ENCODE data around the gene IZUMO2. TPM values are rescaled to one million over a fixed set of nuclear protein-coding genes. Genes with fewer than 3 reads are reported as not detected.

The IZUMO2 gene
- polyA plus RNA-seq, 1 of the 3 experiments (the other 2 are of a cell fraction) = not detected

DNA sequence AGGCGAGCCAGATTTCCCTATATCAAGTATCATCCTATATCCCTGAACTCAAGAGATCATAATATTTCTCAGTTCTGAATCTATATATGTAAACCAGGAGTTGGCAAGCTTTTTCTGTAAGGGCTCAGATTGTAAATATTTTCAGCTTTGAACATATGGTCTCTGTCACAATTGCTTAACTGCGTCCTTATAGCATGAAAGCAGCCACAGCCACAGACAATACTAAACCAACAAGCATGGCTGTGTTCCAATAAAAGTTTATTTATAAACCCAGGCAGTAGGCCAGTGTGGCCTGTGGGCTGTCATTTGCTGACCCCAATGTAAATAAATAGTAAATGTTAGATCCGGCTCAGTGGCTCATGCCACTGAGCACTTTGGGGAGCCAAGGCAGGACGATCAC lies 28.1 kb upstream of the IZUMO2 start (continued):
- TF ChIP-seq, protein P1, sequence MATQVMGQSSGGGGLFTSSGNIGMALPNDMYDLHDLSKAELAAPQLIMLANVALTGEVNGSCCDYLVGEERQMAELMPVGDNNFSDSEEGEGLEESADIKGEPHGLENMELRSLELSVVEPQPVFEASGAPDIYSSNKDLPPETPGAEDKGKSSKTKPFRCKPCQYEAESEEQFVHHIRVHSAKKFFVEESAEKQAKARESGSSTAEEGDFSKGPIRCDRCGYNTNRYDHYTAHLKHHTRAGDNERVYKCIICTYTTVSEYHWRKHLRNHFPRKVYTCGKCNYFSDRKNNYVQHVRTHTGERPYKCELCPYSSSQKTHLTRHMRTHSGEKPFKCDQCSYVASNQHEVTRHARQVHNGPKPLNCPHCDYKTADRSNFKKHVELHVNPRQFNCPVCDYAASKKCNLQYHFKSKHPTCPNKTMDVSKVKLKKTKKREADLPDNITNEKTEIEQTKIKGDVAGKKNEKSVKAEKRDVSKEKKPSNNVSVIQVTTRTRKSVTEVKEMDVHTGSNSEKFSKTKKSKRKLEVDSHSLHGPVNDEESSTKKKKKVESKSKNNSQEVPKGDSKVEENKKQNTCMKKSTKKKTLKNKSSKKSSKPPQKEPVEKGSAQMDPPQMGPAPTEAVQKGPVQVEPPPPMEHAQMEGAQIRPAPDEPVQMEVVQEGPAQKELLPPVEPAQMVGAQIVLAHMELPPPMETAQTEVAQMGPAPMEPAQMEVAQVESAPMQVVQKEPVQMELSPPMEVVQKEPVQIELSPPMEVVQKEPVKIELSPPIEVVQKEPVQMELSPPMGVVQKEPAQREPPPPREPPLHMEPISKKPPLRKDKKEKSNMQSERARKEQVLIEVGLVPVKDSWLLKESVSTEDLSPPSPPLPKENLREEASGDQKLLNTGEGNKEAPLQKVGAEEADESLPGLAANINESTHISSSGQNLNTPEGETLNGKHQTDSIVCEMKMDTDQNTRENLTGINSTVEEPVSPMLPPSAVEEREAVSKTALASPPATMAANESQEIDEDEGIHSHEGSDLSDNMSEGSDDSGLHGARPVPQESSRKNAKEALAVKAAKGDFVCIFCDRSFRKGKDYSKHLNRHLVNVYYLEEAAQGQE (IDR thresholded peaks at IDR 0.05; ENCODE audit: low read depth, low read length) = no peak
- no peak for TF ChIP-seq RCOR1 (IDR thresholded peaks at IDR 0.05; ENCODE audit: low read length)

DNA sequence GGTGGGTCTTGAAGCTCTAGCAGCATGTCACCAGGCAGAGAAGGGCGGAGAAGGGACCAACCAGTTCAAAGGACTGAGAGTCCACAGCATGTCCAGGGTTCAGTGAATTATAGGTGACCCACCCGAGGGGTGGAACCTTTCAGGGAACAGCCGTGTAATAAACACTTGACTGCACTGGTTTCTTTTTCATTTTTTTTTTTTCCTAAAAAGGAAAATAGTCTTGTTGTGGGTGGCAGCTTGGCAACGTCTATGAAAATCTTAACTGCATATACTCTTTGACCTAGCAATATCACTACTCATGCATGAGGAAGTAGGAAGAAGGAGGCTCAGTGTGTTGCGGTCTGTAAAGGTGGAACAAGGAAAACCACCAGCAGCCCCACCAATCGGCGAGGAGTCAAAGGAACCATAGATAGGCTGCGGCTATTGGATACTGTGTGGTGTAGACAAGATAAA lies 27.4 kb upstream of the IZUMO2 start:
- H3F3A ChIP-seq (replicated peaks; ENCODE audit: insufficient read depth) = no peaks in the 10 kb centered on the region
- ChIA-PET POLR2A (no interaction called here), CTCF (interaction anchor here (0.7 kb wide), 1 partner anchor 827 kb away, joined by 3 read pairs; no protein-coding TSS in a partner anchor)
- no peak overlapping the region for H3K9ac ChIP-seq
- no peaks in the 10 kb centered on the region for H3K9me2 ChIP-seq
- DNase-seq = no peak
- H3K4me1 ChIP-seq (ENCODE audit: control insufficient read depth in 1 of 2, insufficient read depth in 2 of 2, low read depth in 1 of 2, low read length in 1 of 2) = no peaks in the 10 kb centered on the region
- no peak overlapping the region for H3K27ac ChIP-seq (ENCODE audit: low read depth in 2 of 2, low read length in 1 of 2)
- no peak overlapping the region for H2AFZ ChIP-seq (ENCODE audit: low read depth)
- no peak overlapping the region for H3K4me2 ChIP-seq
- no peaks in the 10 kb centered on the region for H3K36me3 ChIP-seq (replicated peaks in 1 of 2; ENCODE audit: control insufficient read depth in 1 of 2, insufficient read depth in 2 of 2, low read length in 1 of 2)
- WGBS (ENCODE audit: low lambda C conversion rate) = 9% methylated on average over 7 of the region's 8 CpGs
- H3K79me2 ChIP-seq (ENCODE audit: insufficient read depth) = no peaks in the 10 kb centered on the region
- no peak overlapping the region for H3K4me3 ChIP-seq (ENCODE audit: low read depth in 2 of 2, low read length in 1 of 2)
- H3K9me3 ChIP-seq = no peaks in the 10 kb centered on the region
- no peaks in the 10 kb centered on the region for H4K20me1 ChIP-seq (ENCODE audit: insufficient read depth)
- TF ChIP-seq, protein P2, sequence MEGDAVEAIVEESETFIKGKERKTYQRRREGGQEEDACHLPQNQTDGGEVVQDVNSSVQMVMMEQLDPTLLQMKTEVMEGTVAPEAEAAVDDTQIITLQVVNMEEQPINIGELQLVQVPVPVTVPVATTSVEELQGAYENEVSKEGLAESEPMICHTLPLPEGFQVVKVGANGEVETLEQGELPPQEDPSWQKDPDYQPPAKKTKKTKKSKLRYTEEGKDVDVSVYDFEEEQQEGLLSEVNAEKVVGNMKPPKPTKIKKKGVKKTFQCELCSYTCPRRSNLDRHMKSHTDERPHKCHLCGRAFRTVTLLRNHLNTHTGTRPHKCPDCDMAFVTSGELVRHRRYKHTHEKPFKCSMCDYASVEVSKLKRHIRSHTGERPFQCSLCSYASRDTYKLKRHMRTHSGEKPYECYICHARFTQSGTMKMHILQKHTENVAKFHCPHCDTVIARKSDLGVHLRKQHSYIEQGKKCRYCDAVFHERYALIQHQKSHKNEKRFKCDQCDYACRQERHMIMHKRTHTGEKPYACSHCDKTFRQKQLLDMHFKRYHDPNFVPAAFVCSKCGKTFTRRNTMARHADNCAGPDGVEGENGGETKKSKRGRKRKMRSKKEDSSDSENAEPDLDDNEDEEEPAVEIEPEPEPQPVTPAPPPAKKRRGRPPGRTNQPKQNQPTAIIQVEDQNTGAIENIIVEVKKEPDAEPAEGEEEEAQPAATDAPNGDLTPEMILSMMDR (IDR thresholded peaks at IDR 0.05) = no peak
- no peak for TF ChIP-seq RAD21 (IDR thresholded peaks at IDR 0.05; ENCODE audit: low read length)
- no peak for TF ChIP-seq CHD2 (IDR thresholded peaks at IDR 0.05; ENCODE audit: low read length, partially characterized antibody)
- no peak for TF ChIP-seq USF2 (IDR thresholded peaks at IDR 0.05; ENCODE audit: borderline replicate concordance, low read depth, low read length)
- no peak for TF ChIP-seq MXI1 (IDR thresholded peaks at IDR 0.05; ENCODE audit: low read depth, low read length)
- no peak for TF ChIP-seq FOXJ3 (CRISPR knock-in tag; IDR thresholded peaks at IDR 0.05)
- no peak for TF ChIP-seq NFIC (IDR thresholded peaks at IDR 0.05; ENCODE audit: borderline replicate concordance)
- TF ChIP-seq, protein P1 (IDR thresholded peaks at IDR 0.05; ENCODE audit: low read depth, low read length) = no peak
- TF ChIP-seq TEAD4 (IDR thresholded peaks at IDR 0.05; ENCODE audit: borderline replicate concordance, insufficient read depth) = no peak
- no peak for TF ChIP-seq TCF12 (IDR thresholded peaks at IDR 0.05)
- no peak for TF ChIP-seq FOXM1 (IDR thresholded peaks at IDR 0.05; ENCODE audit: low read depth)
- no peak for TF ChIP-seq GATA2 (CRISPR knock-in tag; IDR thresholded peaks at IDR 0.05)
- TF ChIP-seq POLR2AphosphoS5 (IDR thresholded peaks at IDR 0.05; ENCODE audit: low read depth, low read length) = no peak
- no peak for TF ChIP-seq RXRA (IDR thresholded peaks at IDR 0.05; ENCODE audit: borderline replicate concordance, low read depth)
- no peak for TF ChIP-seq ELF1 (IDR thresholded peaks at IDR 0.05)
- no peak for TF ChIP-seq GABPA (IDR thresholded peaks at IDR 0.05; ENCODE audit: low read depth)
- TF ChIP-seq EZH2phosphoT487 (IDR thresholded peaks at IDR 0.05; ENCODE audit: borderline replicate concordance, low read depth) = no peak
- no peak for TF ChIP-seq MEF2A (IDR thresholded peaks at IDR 0.05; ENCODE audit: borderline replicate concordance, low read depth)
- TF ChIP-seq RCOR1 (IDR thresholded peaks at IDR 0.05; ENCODE audit: low read length) = no peak
- TF ChIP-seq NRF1 (IDR thresholded peaks at IDR 0.05; ENCODE audit: low read depth, low read length) = no peak
- H3K27me3 ChIP-seq (ENCODE audit: insufficient read depth) = peaks cover 49% of the 10 kb centered on the region

All from SK-N-SH (cell line).